Measurements from ENCODE around the gene BOC. TPM values are rescaled to one million over a fixed set of nuclear protein-coding genes. Genes with fewer than 3 reads are reported as not detected.

The BOC gene
- total RNA-seq, 2 experiments from 2014 or later: 0.42 TPM; not detected in 1

DNA sequence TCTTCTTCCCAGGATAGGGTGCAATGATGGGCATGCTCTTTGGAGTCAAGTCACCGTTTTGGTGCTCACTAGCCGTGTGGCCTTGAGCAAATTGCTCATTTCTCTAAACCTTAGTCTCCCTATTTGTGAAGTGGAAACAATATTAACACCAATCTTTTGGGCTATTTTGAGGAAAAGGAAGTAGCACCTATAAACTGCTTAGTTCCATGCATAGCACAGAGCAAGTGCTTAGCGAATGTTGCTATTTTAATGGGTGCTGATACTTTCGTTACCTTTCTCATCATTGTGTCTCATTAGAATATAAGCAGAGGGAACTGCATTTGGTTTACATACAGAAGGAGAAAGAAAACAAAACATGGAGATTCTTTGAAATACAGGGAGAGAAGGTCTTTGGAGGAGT lies 66.1 kb downstream of the BOC start:
- POLR2A ChIA-PET: no interaction called here
- CTCF ChIA-PET: interaction anchor here (1.2 kb wide), 1 partner anchor 11 kb away, joined by 4 read pairs; no protein-coding TSS in a partner anchor

GRCh38 chr3:113277941-113278598 lies 66.7 kb downstream of the BOC start:
- CTCF ChIA-PET: interaction anchor here (1.0 kb wide), 1 partner anchor 11 kb away, joined by 4 read pairs; no protein-coding TSS in a partner anchor
- POLR2A ChIA-PET: no interaction called here

DNA sequence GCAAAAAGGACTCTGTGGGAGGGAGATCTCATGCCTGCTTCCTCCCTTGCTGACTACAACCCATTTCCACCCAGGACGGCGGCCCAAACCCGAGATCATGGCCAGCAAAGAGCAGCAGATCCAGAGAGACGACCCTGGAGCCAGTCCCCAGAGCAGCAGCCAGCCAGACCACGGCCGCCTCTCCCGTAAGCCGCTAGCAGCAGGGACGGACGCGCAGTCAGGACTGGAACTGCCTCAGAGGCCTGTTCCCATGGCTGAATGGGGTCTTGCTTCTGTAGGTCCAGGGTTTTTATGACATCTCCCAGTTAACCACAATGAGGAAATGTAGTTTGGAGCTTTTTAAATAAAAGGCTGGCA lies 67.2 kb downstream of the BOC start:
- ChIA-PET CTCF (interaction anchor here (1.0 kb wide), 1 partner anchor 11 kb away, joined by 4 read pairs; no protein-coding TSS in a partner anchor), POLR2A (no interaction called here)

DNA sequence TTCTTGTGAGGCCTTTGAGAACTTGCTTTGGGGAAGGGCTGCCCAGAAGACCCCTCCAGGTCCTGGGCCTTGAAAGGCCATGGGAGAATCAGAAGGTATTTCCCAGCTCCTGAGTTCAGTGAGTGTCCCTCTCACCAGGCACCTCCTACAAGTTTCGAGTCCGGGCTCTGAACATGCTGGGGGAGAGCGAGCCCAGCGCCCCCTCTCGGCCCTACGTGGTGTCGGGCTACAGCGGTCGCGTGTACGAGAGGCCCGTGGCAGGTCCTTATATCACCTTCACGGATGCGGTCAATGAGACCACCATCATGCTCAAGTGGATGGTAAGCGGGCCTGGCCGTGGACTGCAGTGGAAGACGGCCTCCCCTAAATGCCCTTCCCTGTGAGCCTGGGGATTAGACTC lies 68.3 kb downstream of the BOC start:
- ChIA-PET CTCF (interaction anchor here (0.6 kb wide), 1 partner anchor 191 kb away, joined by 3 read pairs; no protein-coding TSS in a partner anchor), POLR2A (no interaction called here)

DNA sequence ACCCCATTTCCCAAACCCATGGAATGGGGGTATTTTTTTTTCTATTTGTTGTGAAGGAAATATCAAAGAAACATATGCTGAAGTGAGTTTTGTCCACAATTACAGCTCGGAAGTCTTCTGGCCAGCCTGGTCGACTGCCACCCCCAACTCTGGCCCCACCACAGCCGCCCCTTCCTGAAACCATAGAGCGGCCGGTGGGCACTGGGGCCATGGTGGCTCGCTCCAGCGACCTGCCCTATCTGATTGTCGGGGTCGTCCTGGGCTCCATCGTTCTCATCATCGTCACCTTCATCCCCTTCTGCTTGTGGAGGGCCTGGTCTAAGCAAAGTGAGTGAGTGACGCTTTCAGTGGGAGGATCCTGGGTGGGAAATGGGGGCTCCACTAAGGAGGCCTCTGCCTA lies 71.9 kb downstream of the BOC start:
- ChIA-PET POLR2A (no interaction called here), CTCF (no interaction called here)

DNA sequence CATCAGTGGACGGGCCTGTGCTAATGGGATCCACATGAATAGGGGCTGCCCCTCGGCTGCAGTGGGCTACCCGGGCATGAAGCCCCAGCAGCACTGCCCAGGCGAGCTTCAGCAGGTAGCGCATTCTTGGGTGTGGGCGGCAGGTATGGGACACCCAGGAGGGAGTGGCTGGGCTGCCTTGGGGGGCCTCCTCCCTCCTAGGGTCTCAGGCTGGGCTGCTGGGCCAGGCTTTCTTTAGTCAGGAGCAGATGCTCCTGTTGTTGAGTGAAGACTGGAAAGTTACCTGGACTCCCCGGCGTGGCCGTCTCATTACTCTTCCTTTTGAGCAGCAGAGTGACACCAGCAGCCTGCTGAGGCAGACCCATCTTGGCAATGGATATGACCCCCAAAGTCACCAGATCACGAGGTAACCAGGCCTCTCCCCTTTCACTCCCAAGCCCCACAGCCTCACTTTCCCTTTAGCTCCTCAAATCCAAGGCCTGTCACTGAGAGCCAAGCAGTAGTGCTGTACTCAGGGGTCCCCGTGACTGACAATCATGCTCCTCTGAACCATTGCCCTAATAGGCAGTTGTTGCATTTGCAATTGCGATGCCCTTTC lies 73.2 kb downstream of the BOC start:
- CTCF ChIA-PET: no interaction called here
- POLR2A ChIA-PET: no interaction called here

DNA sequence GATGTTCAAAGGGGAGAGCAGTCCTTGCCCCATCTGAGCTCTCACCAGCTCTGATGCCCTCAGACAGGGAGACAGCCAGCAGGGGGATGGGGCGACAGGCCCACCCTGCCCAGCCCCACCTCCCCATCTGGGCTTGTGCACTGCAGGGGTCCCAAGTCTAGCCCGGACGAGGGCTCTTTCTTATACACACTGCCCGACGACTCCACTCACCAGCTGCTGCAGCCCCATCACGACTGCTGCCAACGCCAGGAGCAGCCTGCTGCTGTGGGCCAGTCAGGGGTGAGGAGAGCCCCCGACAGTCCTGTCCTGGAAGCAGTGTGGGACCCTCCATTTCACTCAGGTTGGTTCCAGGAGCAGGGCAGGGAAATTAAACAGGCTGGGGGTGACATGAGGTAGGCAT lies 73.9 kb downstream of the BOC start:
- ChIA-PET CTCF (no interaction called here), POLR2A (no interaction called here)

DNA sequence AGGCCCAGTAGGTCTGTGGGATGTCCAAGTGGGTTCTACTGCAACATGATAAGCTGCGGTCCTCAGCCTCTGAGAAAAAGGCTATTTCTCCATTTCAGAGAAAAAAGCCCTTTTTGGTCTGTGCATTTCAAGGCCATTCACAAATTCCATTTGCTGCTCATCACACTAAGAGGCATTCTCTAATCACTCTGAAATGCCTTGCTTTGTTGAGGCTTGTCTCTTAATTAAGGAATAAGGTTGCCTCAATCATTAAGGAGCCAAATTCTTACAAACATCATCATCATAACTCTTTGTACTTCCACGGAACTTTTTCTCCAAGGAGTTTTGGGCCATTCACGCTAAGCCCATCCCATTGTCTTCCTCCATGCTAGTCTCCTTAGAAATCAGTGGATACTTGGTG lies 74.4 kb downstream of the BOC start:
- POLR2A ChIA-PET: no interaction called here
- CTCF ChIA-PET: no interaction called here

DNA sequence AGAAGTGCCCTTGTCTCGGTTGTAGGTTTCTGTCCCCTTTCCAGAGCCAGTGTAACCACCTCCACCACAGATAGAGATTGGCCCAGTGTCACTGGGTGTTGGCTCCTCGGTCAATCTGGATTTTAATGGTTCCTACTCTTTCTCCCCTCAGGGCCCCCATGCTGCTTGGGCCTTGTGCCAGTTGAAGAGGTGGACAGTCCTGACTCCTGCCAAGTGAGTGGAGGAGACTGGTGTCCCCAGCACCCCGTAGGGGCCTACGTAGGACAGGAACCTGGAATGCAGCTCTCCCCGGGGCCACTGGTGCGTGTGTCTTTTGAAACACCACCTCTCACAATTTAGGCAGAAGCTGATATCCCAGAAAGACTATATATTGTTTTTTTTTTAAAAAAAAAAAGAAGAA lies 75.2 kb downstream of the BOC start:
- ChIA-PET CTCF (no interaction called here), POLR2A (no interaction called here)

GRCh38 chr3:113287111-113287802 lies 75.9 kb downstream of the BOC start:
- POLR2A ChIA-PET: no interaction called here
- CTCF ChIA-PET: interaction anchor here (2.2 kb wide), 1 partner anchor 235 kb away, joined by 10 read pairs; no protein-coding TSS in a partner anchor

GRCh38 chr3:113287803-113288648 lies 76.7 kb downstream of the BOC start:
- CTCF ChIA-PET: interaction anchor here (0.6 to 2.2 kb wide), 11 partner anchors 11 to 847 kb away, joined by 3 to 10 read pairs (median 3); no protein-coding TSS in a partner anchor

GRCh38 chr3:113288881-113289280 lies 77.5 kb downstream of the BOC start:
- ChIA-PET POLR2A (no interaction called here), CTCF (interaction anchor here (0.9 to 2.2 kb wide), 7 partner anchors 10 to 551 kb away, joined by 3 to 10 read pairs (median 3); no protein-coding TSS in a partner anchor)

More at GRCh38 chr3:113287803-113288648, 76.7 kb downstream of the BOC start:
- POLR2A ChIA-PET: no interaction called here

DNA sequence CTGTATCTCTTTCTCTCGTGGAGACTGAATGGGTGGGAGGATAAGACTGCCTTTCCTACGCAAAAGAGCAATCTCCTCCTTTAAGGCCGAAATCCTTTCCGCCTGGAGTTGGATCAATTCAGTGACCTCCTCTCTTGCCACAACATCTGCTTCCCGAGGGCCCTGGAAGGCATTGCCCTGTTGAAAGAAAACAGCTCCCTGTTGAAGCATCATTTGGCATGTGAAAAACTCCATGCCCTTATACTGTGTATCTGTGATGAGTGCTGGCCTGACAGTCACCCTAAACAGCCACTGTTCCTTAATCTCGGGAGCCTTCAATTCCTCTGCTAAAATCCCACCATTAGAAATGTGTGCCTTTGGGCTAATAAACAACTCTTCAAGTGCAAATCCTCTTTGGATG lies 80.2 kb downstream of the BOC start:
- CTCF ChIA-PET: no interaction called here
- POLR2A ChIA-PET: no interaction called here

DNA sequence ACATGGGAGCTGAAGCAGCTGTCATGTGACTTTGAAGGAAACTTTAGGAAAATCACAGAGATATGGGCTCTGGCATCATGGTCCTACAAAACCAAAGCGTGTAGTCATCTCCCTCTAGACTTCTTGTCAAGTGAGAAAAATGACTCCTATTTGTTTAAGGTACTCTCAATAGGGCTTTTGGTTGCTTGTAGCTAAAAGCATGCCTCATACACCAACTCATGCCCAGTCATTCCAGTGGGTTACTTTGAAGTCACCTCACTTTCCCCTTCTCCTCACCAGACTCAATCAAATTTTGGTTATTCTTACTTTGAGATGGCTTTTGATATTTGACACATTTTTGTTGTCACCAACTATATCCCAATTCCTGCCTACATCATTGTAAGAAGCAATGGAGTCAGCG lies 81.6 kb downstream of the BOC start:
- ChIA-PET CTCF (interaction anchor here (0.7 kb wide), 1 partner anchor 246 kb away, joined by 3 read pairs; no protein-coding TSS in a partner anchor), POLR2A (no interaction called here)

DNA sequence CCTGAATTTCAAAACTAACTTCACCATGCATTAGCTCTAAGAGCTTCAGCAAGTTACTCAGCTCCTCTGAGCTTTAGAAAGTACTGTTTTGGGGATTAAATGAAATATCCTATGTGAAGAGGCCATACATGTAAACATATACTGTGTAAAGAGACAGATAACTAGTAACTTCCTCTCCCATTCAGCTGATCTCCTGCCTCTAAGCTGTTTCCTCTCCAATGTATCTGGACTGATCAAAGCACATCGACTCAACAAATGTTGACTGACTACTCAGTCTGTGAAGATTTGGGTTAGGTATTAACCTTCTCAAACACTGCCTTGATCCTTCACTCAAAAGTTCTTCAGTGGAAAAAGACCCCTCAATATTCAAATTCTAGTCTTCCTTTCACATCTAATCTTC lies 82.0 kb downstream of the BOC start:
- ChIA-PET CTCF (interaction anchor here (0.7 kb wide), 1 partner anchor 246 kb away, joined by 3 read pairs; no protein-coding TSS in a partner anchor), POLR2A (no interaction called here)

DNA sequence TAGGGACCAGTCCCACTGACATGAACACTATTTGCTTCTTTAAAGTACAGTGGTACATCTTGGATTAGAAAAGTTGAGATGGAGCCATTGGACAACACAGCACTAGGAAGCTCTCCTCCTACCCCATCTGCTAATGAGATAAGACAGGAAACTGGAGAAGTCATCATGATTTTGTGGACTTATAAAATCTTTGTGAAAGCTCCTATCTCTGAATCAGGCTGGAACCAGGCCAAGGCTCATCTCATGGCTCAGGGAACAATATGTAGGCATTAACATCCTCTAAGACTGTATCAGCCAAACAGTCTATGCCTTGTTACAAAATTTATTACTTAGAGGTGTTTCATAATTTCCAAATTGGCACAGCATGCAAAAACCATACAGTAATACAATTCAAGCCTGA lies 84.1 kb downstream of the BOC start:
- POLR2A ChIA-PET: interaction anchor here (0.6 kb wide), 1 partner anchor 238 kb away, joined by 3 read pairs; no protein-coding TSS in a partner anchor
- CTCF ChIA-PET: no interaction called here

GRCh38 chr3:113297287-113297686 lies 85.9 kb downstream of the BOC start:
- POLR2A ChIA-PET: no interaction called here
- CTCF ChIA-PET: no interaction called here

DNA sequence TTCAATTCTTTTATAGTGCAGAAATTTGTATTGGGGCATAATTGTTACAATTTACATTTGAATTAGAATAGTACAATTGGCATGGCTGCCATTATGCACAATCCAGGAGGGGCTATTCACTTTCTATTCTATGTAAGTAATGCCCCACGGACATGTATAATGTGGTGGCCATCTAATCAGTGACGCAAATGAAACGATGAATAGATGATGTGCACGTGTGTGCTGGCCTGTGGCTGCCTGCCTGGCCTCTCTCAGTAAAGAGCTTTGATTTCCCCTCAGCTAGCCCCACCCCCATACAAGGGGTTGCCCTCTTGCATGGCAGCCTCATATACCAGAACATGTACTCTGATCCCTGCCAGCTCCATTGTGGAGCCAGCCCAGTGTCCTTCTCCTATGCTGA lies 86.5 kb downstream of the BOC start:
- ChIA-PET POLR2A (no interaction called here), CTCF (no interaction called here)

- ChIA-PET CTCF (no interaction called here), POLR2A (no interaction called here)
Measured at GRCh38 chr3:113300596-113300995, 89.2 kb downstream of the BOC start.

DNA sequence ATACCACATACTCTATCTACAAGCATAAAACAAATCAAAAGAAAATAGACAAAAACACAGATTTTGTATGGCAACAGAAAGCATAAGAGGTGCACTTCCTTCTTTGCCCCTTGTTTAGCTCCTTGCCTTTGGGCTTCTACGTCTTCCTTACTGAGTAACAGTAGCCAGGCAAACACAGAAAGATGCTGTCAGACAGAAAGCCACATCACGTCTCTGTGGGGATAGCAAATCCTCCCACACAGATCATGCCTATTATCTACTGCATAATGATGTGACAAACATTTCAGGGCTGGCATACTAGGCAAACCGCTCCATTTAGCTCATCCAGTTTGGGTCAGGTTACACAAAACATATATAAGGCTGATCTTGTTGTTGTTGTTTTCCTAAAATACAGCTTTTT lies 92.7 kb downstream of the BOC start:
- CTCF ChIA-PET: interaction anchor here (1.4 kb wide), 1 partner anchor 13 kb away, joined by 3 read pairs; no protein-coding TSS in a partner anchor
- POLR2A ChIA-PET: no interaction called here
